WI38 (cell line): ENCODE data around the gene FXYD5.

Experiments
- H3K4me3 ChIP-seq: 2 replicates; pipeline ENCODE4 v1.5.1; 2011; ENCODE audit warnings: low read depth, mild to moderate bottlenecking, control low read depth, low read length
- CTCF ChIP-seq: IDR thresholded peaks from 2 replicates; pipeline ENCODE4 v1.5.1; 2012; ENCODE audit warnings: low read depth, mild to moderate bottlenecking, control low read depth, low read length

Gene FXYD5

GRCh38 chr19:35116072-35116801 lies 38.3 kb upstream of the FXYD5 start:
- no peak overlapping the region for H3K4me3 ChIP-seq
- TF ChIP-seq CTCF, result no peak

- no peak for TF ChIP-seq CTCF
- no peak overlapping the region for H3K4me3 ChIP-seq
Observed at GRCh38 chr19:35117116-35117515, 37.4 kb upstream of the FXYD5 start.

GRCh38 chr19:35117799-35118198 lies 36.7 kb upstream of the FXYD5 start:
- TF ChIP-seq CTCF, result no peak
- H3K4me3 ChIP-seq, result no peak overlapping the region

GRCh38 chr19:35118268-35119020 lies 36.1 kb upstream of the FXYD5 start:
- TF ChIP-seq CTCF, result no peak
- H3K4me3 ChIP-seq, result no peak overlapping the region

GRCh38 chr19:35119091-35119490 lies 35.4 kb upstream of the FXYD5 start:
- H3K4me3 ChIP-seq, result no peak overlapping the region
- no peak for TF ChIP-seq CTCF

- no peak for TF ChIP-seq CTCF
- no peak overlapping the region for H3K4me3 ChIP-seq
Observed at GRCh38 chr19:35119578-35120155, 34.9 kb upstream of the FXYD5 start.

GRCh38 chr19:35120492-35120891 lies 34.0 kb upstream of the FXYD5 start:
- H3K4me3 ChIP-seq, result no peak overlapping the region
- no peak for TF ChIP-seq CTCF
